Neuronal stem cell (in vitro differentiated cells): ENCODE data around the gene SLC25A2.
"Not testable (repeated sequence)": the region's sequence is repeated elsewhere in the genome, so short reads cannot be mapped to it uniquely, and the experiment has no call there.

Source experiments
- DNase-seq: peaks from one replicate; pipeline ENCODE4 v3.0.0-alpha.2; 2013; ENCODE audit warnings: low spot score
- H2AFZ ChIP-seq: one replicate; pipeline ENCODE4 v1.6.1; 2013; ENCODE audit warnings: mild to moderate bottlenecking, low read length, inconsistent platforms
- H2AK5ac ChIP-seq: 2 replicates; pipeline ENCODE4 v1.6.1; 2013; ENCODE audit warnings: low read depth, mild to moderate bottlenecking, inconsistent platforms, low read length, moderate library complexity, mixed read lengths
- H2BK120ac ChIP-seq: 2 replicates; pipeline ENCODE4 v1.6.1; 2013; ENCODE audit warnings: low read depth, mild to moderate bottlenecking, inconsistent platforms, low read length, moderate library complexity, mixed read lengths
- H2BK12ac ChIP-seq: one replicate; pipeline ENCODE4 v1.6.1; 2013; ENCODE audit warnings: low read length, inconsistent platforms
- H2BK15ac ChIP-seq: 2 replicates; pipeline ENCODE4 v1.6.1; 2013; ENCODE audit warnings: mild to moderate bottlenecking, low read length, inconsistent platforms, mixed read lengths
- H2BK5ac ChIP-seq: one replicate; pipeline ENCODE4 v1.6.1; 2013; ENCODE audit warnings: inconsistent platforms, mild to moderate bottlenecking, low read length, moderate library complexity
- H3K14ac ChIP-seq: one replicate; pipeline ENCODE4 v1.6.1; 2013; ENCODE audit warnings: low read length, inconsistent platforms
- H3K18ac ChIP-seq: 2 replicates; pipeline ENCODE4 v1.6.1; 2013; ENCODE audit warnings: low read length, inconsistent platforms
- H3K23ac ChIP-seq: 2 replicates; pipeline ENCODE4 v1.6.1; 2013; ENCODE audit warnings: low read depth, mild to moderate bottlenecking, mixed read lengths, low read length, inconsistent platforms; ENCODE audit not compliant: poor library complexity
- H3K27ac ChIP-seq: replicated peaks from 3 replicates; pipeline ENCODE4 v1.5.1; 2013; ENCODE audit warnings: low read length, inconsistent platforms
- H3K27me3 ChIP-seq, 3 experiments: 2 replicates each; pipeline ENCODE4 v1.6.1; 2013; ENCODE audit warnings: low read length in 3 of 3, mild to moderate bottlenecking in 2 of 3, inconsistent platforms in 1 of 3, low read depth in 1 of 3, mixed read lengths in 1 of 3, moderate library complexity in 1 of 3; ENCODE audit not compliant: control insufficient read depth in 3 of 3, insufficient read depth in 3 of 3
- H3K36me3 ChIP-seq, 2 donors: replicated peaks in 1 of 2; 2 replicates each; pipeline ENCODE4 v1.6.1; 2013; ENCODE audit warnings: low read length in 2 of 2; ENCODE audit not compliant: control insufficient read depth in 2 of 2, insufficient read depth in 2 of 2
- H3K4ac ChIP-seq: 2 replicates; pipeline ENCODE4 v1.6.1; 2013; ENCODE audit warnings: inconsistent platforms, mild to moderate bottlenecking, low read length, moderate library complexity
- H3K4me1 ChIP-seq, 2 donors: 1 replicate in 1 of 2; 2 replicates in 1 of 2; pipeline ENCODE4 v1.6.1; 2013; ENCODE audit warnings: low read length in 2 of 2, low read depth in 1 of 2; ENCODE audit not compliant: control insufficient read depth in 2 of 2, insufficient read depth in 1 of 2
- H3K4me2 ChIP-seq: one replicate; pipeline ENCODE4 v1.6.1; 2013; ENCODE audit warnings: mild to moderate bottlenecking, low read length, inconsistent platforms; ENCODE audit not compliant: insufficient read depth, poor library complexity, severe bottlenecking
- H3K4me3 ChIP-seq, 2 donors: 2 replicates each; pipeline ENCODE4 v1.5.1; 2013; ENCODE audit warnings: low read length in 2 of 2, mild to moderate bottlenecking in 2 of 2, inconsistent platforms in 1 of 2, moderate library complexity in 1 of 2
- H3K79me1 ChIP-seq: one replicate; pipeline ENCODE4 v1.6.1; 2013; ENCODE audit warnings: low read depth, mild to moderate bottlenecking, inconsistent platforms, low read length, moderate library complexity
- H3K9ac ChIP-seq: one replicate; pipeline ENCODE4 v1.6.1; 2013; ENCODE audit warnings: mild to moderate bottlenecking, low read depth, low read length, inconsistent platforms; ENCODE audit not compliant: poor library complexity
- H3K9me3 ChIP-seq, 2 donors: replicated peaks in 1 of 2; 2 replicates each; pipeline versions ENCODE3 to v1.6.1; 2013; ENCODE audit warnings: low read length in 2 of 2, mild to moderate bottlenecking in 2 of 2, inconsistent platforms in 1 of 2, low read depth in 1 of 2, mixed read lengths in 1 of 2, moderate library complexity in 1 of 2; ENCODE audit not compliant: control insufficient read depth in 2 of 2, insufficient read depth in 1 of 2
- H4K8ac ChIP-seq: one replicate; pipeline ENCODE4 v1.6.1; 2013; ENCODE audit warnings: low read depth, mild to moderate bottlenecking, inconsistent platforms, low read length, moderate library complexity
- H4K91ac ChIP-seq: one replicate; pipeline ENCODE4 v1.6.1; 2013; ENCODE audit warnings: low read length, low read depth, mild to moderate bottlenecking, inconsistent platforms; ENCODE audit not compliant: poor library complexity
- WGBS, 2 donors: extraction: QIAGEN DNeasy Blood & Tissue Kit; methylation state at CpG; one replicate each; pipeline ENCODE4 v1.1.7; 2013; ENCODE audit warnings: missing lambda C conversion rate in 2 of 2, mixed read lengths in 1 of 2; ENCODE audit not compliant: insufficient read length in 2 of 2, insufficient replicate concordance in 1 of 2; ENCODE audit errors: extremely low coverage in 2 of 2; 5-methylcytosine and 5-hydroxymethylcytosine counted together

Gene SLC25A2

DNA sequence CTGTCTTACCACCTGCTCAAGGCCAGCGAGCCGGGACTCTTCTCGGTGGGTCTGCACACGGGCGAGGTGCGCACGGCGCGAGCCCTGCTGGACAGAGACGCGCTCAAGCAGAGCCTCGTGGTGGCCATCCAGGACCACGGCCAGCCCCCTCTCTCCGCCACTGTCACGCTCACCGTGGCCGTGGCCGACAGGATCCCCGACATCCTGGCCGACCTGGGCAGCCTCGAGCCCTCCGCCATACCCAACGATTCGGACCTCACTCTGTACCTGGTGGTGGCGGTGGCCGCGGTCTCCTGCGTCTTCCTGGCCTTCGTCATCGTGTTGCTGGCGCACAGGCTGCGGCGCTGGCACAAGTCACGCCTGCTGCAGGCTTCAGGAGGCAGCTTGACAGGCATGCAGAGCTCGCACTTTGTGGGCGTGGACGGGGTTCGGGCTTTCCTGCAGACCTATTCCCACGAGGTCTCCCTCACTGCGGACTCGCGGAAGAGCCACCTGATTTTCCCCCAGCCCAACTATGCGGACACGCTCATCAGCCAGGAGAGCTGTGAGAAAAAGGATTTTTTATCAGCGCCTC lies 37.0 kb upstream of the SLC25A2 start:
- not testable (repeated sequence) for H3K4me3 ChIP-seq, H3K4me2 ChIP-seq, H2AK5ac ChIP-seq, H2AFZ ChIP-seq, H2BK12ac ChIP-seq, H2BK5ac ChIP-seq, H3K4me1 ChIP-seq, H4K91ac ChIP-seq, H2BK15ac ChIP-seq, DNase-seq, H3K14ac ChIP-seq, H3K18ac ChIP-seq, H3K4ac ChIP-seq, H3K23ac ChIP-seq, H2BK120ac ChIP-seq, H4K8ac ChIP-seq, H3K36me3 ChIP-seq, H3K9ac ChIP-seq, H3K79me1 ChIP-seq, H3K27ac ChIP-seq, H3K27me3 ChIP-seq
- H3K9me3 ChIP-seq: peaks cover 20 to 32% of the 10 kb centered on the region in 2 donors
- WGBS, 2 donors: no CpG with 5 or more reads among the region's 45 CpGs

DNA sequence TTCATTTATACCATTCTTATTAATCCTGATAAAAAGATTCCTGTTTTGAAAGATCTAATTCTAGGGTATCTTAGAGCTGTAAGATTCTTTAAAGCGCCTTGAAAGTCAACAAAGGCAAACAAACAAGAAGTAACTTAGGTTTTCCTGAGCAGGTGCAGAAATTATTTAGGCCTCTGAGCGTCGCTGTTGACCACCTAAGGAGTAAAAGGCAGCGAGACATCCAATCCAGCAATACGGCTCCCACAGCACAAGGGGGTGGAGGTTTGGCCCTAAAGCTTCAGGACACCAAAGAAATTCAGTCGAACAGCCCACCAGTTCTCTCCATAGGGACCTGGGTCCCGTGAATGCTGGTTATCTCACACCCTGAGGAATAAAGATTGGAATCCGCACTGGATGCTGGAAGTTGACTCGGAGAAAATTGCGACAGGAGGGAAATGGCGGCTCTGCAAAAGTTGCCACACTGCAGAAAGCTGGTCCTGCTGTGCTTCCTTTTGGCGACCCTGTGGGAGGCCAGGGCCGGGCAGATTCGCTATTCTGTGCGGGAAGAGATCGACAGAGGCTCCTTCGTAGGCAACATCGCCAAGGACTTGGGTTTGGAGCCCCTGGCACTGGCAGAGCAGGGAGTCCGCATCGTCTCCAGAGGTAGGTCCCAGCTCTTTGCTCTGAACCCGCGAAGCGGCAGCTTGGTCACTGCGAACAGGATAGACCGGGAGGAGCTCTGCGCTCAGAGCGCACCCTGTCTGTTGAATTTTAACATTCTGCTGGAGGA lies 34.9 kb upstream of the SLC25A2 start, which contains the start of gene PCDHGA2:
Gene PCDHGA2, plus strand, starts transcription at position 223 of the 769 bp plus-strand sequence.
- H2BK120ac ChIP-seq: no peak within 1 kb of the TSS
- no peak within 1 kb of the TSS for H3K4me2 ChIP-seq
- H3K4me3 ChIP-seq: no peak within 1 kb of the TSS
- no peak within 1 kb of the TSS for H3K9ac ChIP-seq
- H4K91ac ChIP-seq: no peak within 1 kb of the TSS
- H2BK5ac ChIP-seq: no peak within 1 kb of the TSS
- no peak within 1 kb of the TSS for H2BK12ac ChIP-seq
- no peak within 1 kb of the TSS for H3K4ac ChIP-seq
- H3K9me3 ChIP-seq: peaks cover 15 to 17% of the 10 kb centered on the region in 2 donors
- no peak within 1 kb of the TSS for H3K23ac ChIP-seq
- H3K36me3 ChIP-seq: peaks cover 0 to 2% of the 10 kb centered on the region in 2 donors
- WGBS, 2 donors: no CpG with 5 or more reads among the region's 27 CpGs
- H3K79me1 ChIP-seq: no peaks in the 10 kb centered on the region
- H3K4me1 ChIP-seq: no peaks in the 10 kb centered on the region
- H3K27ac ChIP-seq: no peak within 1 kb of the TSS
- H3K27me3 ChIP-seq: no peaks in the 10 kb centered on the region
- H2BK15ac ChIP-seq: no peak within 1 kb of the TSS
- H3K18ac ChIP-seq: no peak within 1 kb of the TSS
- no peak within 1 kb of the TSS for H2AFZ ChIP-seq
- no peak within 1 kb of the TSS for H3K14ac ChIP-seq
- H2AK5ac ChIP-seq: no peak within 1 kb of the TSS
- no peak within 1 kb of the TSS for H4K8ac ChIP-seq
- no peak for DNase-seq

DNA sequence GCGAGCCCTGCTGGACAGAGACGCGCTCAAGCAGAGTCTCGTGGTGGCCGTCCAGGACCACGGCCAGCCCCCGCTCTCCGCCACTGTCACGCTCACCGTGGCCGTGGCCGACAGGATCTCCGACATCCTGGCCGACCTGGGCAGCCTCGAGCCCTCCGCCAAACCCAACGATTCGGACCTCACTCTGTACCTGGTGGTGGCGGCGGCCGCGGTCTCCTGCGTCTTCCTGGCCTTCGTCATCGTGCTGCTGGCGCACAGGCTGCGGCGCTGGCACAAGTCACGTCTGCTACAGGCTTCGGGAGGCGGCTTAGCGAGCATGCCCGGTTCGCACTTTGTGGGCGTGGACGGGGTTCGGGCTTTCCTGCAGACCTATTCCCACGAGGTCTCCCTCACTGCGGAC lies 28.7 kb upstream of the SLC25A2 start:
- not testable (repeated sequence) for DNase-seq, H2BK120ac ChIP-seq, H3K79me1 ChIP-seq, H3K23ac ChIP-seq, H4K91ac ChIP-seq, H3K27me3 ChIP-seq, H4K8ac ChIP-seq, H3K14ac ChIP-seq, H2AK5ac ChIP-seq, H3K9ac ChIP-seq, H3K4ac ChIP-seq, H2AFZ ChIP-seq, H3K36me3 ChIP-seq, H3K27ac ChIP-seq, H3K4me2 ChIP-seq, H2BK5ac ChIP-seq, H2BK12ac ChIP-seq, H2BK15ac ChIP-seq, H3K4me1 ChIP-seq, H3K18ac ChIP-seq, H3K4me3 ChIP-seq
- no CpG with 5 or more reads among the region's 39 CpGs for WGBS, 2 donors
- peaks cover 21 to 27% of the 10 kb centered on the region in 2 donors for H3K9me3 ChIP-seq

DNA sequence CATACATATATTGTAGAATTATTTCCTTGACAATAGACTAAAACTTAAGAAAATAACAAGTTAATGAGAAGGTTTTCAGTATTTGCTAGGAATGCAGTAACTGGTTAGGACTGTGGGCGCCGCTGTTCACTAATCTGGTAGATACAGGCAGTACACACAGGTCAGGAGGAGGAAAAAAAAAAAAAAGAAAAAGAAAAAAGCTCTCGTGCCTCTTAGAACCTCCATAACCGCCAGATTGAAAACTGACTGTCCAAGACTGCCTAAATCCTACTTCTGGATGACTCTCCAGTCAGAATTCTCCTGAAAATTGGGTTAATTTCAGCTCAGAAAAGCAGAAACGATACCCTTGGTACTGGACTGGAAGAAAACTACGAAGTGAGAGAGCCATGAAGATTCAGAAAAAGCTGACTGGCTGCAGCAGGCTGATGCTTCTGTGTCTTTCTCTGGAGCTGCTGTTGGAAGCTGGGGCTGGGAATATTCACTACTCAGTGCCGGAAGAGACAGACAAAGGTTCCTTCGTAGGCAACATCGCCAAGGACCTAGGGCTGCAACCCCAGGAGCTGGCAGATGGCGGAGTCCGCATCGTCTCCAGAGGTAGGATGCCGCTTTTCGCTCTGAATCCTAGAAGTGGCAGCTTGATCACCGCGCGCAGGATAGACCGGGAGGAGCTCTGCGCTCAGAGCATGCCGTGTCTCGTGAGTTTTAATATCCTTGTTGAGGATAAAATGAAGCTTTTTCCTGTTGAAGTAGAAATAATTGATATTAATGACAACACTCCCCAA lies 26.6 kb upstream of the SLC25A2 start, which contains the start of gene PCDHGA1:
Gene PCDHGA1, plus strand, starts transcription at position 216 of the 782 bp plus-strand sequence.
- no peak within 1 kb of the TSS for H2BK15ac ChIP-seq
- no peaks in the 10 kb centered on the region for H3K4me1 ChIP-seq
- no peak within 1 kb of the TSS for H3K27ac ChIP-seq
- H3K36me3 ChIP-seq: peaks cover 0 to 2% of the 10 kb centered on the region in 2 donors
- no peak within 1 kb of the TSS for H3K14ac ChIP-seq
- no peak within 1 kb of the TSS for H4K91ac ChIP-seq
- no peak within 1 kb of the TSS for H3K9ac ChIP-seq
- H2AFZ ChIP-seq: peak within 1 kb of the TSS; percentile 70
- H3K4me2 ChIP-seq: no peak within 1 kb of the TSS
- H3K23ac ChIP-seq: no peak within 1 kb of the TSS
- no peak within 1 kb of the TSS for H2AK5ac ChIP-seq
- DNase-seq: no peak
- no peak within 1 kb of the TSS for H2BK120ac ChIP-seq
- H3K9me3 ChIP-seq: peaks cover 26 to 31% of the 10 kb centered on the region in 2 donors
- no peaks in the 10 kb centered on the region for H3K27me3 ChIP-seq
- no CpG with 5 or more reads among the region's 21 CpGs for WGBS, 2 donors
- no peaks in the 10 kb centered on the region for H3K79me1 ChIP-seq
- H3K18ac ChIP-seq: no peak within 1 kb of the TSS
- no peak within 1 kb of the TSS for H3K4ac ChIP-seq
- no peak within 1 kb of the TSS for H4K8ac ChIP-seq
- H2BK12ac ChIP-seq: no peak within 1 kb of the TSS
- H3K4me3 ChIP-seq: peak within 1 kb of the TSS in 1 of 2 donors; percentile 2
- no peak within 1 kb of the TSS for H2BK5ac ChIP-seq
